GM12878 (cell line): ENCODE data around the gene KLHL20. TPM values are rescaled to one million over a fixed set of nuclear protein-coding genes. Genes with fewer than 3 reads are reported as not detected.

Source experiments
- NFYB ChIP-seq: IDR thresholded peaks from 2 replicates; pipeline ENCODE4 v1.6.1; 2011; ENCODE audit warnings: low read depth, mild to moderate bottlenecking, low read length, improper control_type of control experiment, moderate library complexity; ENCODE audit not compliant: insufficient read depth
- polyA plus RNA-seq, 11 experiments: library from polyadenylated mRNA; depleted of rRNA in 4 of 11; unstranded in 6 of 11; stranded (reverse) in 5 of 11; fragments of >200 nt; fragmentation: Nextera tagmentation in 4 of 11; fragmentation: Illumina TruSeq in 1 of 11; extraction: Ambion mirVana in 4 of 11; extraction: Trizol in 1 of 11; gene quantifications; 1 replicate in 1 of 11; 2 replicates in 10 of 11; pipeline versions ENCODE4 v1.2.1 to v1.2.3, GENCODE V29; 2011 to 2016; ENCODE audit warnings: inconsistent platforms in 2 of 11, missing spikeins in 2 of 11, low read depth in 1 of 11
- total RNA-seq, 4 experiments: library from RNA; depleted of rRNA in 3 of 4; stranded (reverse); fragments of >200 nt in 3 of 4; fragmentation: Illumina TruSeq in 1 of 4; extraction: Trizol in 1 of 4; gene quantifications; 2 replicates each; pipeline versions ENCODE4 v1.2.1 to v1.2.3, GENCODE V29; 2013 to 2021
- TF ChIP-seq, protein P1 (sequence below), 3 experiments: IDR thresholded peaks in 2 of 3; conservative IDR thresholded peaks in 1 of 3; 2 replicates each; pipeline ENCODE4 v1.5.1; 2011; ENCODE audit warnings: low read depth in 3 of 3, low read length in 3 of 3, mild to moderate bottlenecking in 3 of 3, control low read depth in 2 of 3, moderate library complexity in 2 of 3, inconsistent platforms in 1 of 3, mixed read lengths in 1 of 3; ENCODE audit not compliant: control insufficient read depth in 2 of 3, insufficient read depth in 1 of 3; ENCODE audit errors: extremely low read depth in 1 of 3
- TF ChIP-seq, protein P2 (sequence below): fragments of 450-650 bp; IDR thresholded peaks from 2 replicates; pipeline ENCODE4 v1.6.1; 2017; ENCODE audit warnings: antibody characterized with exemption, mild to moderate bottlenecking, moderate library complexity
- TF ChIP-seq, protein P3 (sequence below): fragments of 450-650 bp; IDR thresholded peaks from 2 replicates; pipeline ENCODE4 v1.6.1; 2016; ENCODE audit warnings: mild to moderate bottlenecking

KLHL20 gene
- total and polyA plus RNA-seq, 10 of the 15 experiments (the other 5 are each of a cell fraction or from before 2014, with no cell fraction given), result 3.8 to 14.0 (median 10.0) TPM

DNA sequence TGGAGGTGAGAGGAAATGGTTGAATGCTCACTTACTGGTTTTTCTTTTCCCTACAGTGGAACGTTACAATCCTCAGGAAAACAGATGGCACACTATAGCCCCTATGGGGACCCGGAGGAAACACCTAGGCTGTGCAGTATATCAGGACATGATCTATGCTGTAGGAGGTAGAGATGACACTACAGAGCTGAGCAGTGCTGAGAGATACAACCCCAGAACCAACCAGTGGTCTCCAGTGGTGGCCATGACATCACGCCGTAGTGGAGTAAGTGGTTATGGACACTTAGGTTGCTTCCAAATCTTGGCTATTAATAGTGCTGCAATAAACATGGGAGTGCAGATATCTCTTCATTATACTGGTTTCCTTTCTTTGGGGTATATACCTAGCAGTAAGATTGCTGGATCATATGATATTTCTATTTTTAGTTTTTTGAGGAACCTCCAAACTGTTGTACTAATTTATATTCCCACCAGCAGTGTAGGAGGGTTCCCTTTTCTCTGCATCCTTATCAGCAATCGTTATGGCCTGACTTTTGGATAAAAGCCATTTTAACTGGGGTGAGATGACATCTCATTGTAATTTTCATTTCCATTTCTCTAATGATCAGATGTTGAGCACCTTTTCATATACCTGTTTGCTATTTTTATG, 60.9 kb downstream of the KLHL20 start (continued):
- TF ChIP-seq, protein P1, sequence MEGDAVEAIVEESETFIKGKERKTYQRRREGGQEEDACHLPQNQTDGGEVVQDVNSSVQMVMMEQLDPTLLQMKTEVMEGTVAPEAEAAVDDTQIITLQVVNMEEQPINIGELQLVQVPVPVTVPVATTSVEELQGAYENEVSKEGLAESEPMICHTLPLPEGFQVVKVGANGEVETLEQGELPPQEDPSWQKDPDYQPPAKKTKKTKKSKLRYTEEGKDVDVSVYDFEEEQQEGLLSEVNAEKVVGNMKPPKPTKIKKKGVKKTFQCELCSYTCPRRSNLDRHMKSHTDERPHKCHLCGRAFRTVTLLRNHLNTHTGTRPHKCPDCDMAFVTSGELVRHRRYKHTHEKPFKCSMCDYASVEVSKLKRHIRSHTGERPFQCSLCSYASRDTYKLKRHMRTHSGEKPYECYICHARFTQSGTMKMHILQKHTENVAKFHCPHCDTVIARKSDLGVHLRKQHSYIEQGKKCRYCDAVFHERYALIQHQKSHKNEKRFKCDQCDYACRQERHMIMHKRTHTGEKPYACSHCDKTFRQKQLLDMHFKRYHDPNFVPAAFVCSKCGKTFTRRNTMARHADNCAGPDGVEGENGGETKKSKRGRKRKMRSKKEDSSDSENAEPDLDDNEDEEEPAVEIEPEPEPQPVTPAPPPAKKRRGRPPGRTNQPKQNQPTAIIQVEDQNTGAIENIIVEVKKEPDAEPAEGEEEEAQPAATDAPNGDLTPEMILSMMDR (IDR thresholded peaks at IDR 0.05 in 2 of 3, conservative IDR thresholded peaks at IDR 0.05 in 1 of 3; ENCODE audit: control insufficient read depth in 2 of 3, extremely low read depth in 1 of 3, insufficient read depth in 1 of 3, low read depth in 3 of 3, low read length in 3 of 3), result no peak
- TF ChIP-seq, protein P2, sequence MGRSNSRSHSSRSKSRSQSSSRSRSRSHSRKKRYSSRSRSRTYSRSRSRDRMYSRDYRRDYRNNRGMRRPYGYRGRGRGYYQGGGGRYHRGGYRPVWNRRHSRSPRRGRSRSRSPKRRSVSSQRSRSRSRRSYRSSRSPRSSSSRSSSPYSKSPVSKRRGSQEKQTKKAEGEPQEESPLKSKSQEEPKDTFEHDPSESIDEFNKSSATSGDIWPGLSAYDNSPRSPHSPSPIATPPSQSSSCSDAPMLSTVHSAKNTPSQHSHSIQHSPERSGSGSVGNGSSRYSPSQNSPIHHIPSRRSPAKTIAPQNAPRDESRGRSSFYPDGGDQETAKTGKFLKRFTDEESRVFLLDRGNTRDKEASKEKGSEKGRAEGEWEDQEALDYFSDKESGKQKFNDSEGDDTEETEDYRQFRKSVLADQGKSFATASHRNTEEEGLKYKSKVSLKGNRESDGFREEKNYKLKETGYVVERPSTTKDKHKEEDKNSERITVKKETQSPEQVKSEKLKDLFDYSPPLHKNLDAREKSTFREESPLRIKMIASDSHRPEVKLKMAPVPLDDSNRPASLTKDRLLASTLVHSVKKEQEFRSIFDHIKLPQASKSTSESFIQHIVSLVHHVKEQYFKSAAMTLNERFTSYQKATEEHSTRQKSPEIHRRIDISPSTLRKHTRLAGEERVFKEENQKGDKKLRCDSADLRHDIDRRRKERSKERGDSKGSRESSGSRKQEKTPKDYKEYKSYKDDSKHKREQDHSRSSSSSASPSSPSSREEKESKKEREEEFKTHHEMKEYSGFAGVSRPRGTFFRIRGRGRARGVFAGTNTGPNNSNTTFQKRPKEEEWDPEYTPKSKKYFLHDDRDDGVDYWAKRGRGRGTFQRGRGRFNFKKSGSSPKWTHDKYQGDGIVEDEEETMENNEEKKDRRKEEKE, result no peak
- TF ChIP-seq, protein P3, sequence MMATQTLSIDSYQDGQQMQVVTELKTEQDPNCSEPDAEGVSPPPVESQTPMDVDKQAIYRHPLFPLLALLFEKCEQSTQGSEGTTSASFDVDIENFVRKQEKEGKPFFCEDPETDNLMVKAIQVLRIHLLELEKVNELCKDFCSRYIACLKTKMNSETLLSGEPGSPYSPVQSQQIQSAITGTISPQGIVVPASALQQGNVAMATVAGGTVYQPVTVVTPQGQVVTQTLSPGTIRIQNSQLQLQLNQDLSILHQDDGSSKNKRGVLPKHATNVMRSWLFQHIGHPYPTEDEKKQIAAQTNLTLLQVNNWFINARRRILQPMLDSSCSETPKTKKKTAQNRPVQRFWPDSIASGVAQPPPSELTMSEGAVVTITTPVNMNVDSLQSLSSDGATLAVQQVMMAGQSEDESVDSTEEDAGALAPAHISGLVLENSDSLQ, result no peak
- TF ChIP-seq NFYB, result no peak
